GM21381 (cell line): Measurements from ENCODE around the gene CLEC10A.

Source experiments
- ATAC-seq: cut with Tn5 transposase; IDR thresholded peaks from one replicate; pipeline ENCODE4 v1.9.1; 2021; ENCODE audit warnings: mild to moderate bottlenecking, moderate library complexity; ENCODE audit not compliant: unreplicated experiment

Gene CLEC10A

DNA sequence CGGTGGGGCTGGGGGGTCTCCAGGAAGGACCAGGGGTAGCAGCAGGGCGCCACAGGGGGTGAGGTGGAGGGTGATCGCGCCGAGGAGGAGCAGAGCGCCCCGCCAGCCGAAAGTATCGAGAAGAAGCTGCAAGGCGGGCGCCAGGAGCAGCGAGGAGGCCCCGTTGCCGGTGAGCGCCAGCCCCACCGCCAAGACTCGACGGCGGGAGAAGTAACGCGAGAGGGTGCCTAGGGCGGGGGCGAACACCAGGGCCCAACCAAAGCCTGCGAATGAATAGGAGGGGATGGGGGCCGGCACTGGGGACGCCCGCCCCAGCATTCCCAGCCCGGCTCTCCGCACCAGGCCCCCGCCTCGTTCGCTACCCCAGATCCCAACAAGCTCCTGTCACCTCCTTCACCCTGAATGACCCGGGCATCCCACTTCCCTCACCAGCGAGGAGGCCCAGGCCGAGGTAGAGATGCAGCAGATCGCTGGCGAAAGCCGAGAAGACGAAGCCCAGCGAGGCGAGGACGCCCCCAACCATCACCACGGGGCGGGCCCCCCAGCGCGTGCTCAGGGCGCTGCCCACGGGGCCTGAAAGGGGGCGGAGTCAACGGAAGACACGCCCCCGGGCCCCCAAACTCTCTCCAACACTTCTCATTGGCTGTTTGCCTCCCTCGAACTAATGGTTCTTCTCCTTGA lies 37.4 kb downstream of the CLEC10A start:
- ATAC-seq = no peak

DNA sequence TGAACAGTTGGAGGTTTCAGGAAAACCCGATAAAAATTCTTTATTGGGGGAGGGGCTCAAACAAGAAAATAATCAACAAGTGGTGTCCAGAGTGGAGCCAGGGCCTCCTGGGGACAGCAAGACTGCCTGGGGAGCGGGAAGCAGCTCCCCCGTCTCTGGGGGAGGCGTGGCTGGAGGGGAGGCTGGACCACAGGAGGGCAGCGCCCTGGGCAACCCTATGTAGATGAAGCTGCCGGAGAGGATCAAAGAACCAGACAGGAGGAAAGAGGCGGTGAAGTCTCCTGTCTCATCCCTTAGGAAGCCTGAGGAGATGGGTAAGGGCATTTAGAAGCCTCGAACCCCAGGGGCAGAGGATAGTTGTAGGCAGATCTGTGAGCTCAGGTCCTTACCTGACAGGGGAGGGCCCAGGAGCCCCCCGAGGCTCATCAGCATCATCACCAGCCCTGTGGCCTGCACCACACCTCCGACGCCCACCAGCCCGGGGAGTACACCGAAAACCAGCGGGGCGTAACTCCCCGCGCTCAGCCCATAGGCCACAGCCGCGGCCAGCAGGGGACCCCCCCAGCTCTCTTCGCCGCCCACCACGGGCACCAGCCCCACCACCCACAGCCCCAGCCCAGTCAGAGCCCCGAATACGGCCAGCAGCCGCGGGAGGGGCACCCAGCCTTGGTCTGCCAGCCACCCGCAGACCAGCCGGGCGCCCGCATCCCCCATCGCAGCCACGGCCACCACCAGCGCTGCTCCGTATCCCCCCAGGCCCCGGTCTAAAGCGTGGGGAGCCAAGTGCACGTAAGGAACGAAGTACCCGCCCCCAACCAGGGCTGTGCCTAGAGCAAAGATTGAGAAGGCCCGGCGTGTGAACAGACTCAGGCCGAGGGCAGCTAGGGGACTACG lies 38.2 kb downstream of the CLEC10A start:
- no peak for ATAC-seq

DNA sequence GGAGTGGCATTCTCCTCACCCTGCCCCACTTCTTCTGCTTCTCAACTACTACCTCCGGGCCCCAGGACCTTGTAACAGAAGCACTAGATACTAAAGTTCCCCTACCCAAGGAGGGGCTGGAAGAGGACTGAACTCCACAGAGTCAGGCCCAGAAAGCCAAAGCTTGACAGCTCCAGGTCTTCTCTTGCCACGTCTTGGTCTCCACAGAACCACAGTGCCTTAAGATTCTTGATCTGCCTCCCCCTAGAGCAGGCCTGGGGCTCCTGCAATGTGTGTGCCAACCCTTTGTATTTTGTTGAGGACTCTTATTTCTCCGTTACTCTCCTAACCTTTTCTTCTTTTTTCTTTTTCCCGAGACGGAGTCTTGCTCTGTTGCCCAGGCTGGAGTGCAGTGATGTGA lies 40.2 kb downstream of the CLEC10A start:
- no peak for ATAC-seq

DNA sequence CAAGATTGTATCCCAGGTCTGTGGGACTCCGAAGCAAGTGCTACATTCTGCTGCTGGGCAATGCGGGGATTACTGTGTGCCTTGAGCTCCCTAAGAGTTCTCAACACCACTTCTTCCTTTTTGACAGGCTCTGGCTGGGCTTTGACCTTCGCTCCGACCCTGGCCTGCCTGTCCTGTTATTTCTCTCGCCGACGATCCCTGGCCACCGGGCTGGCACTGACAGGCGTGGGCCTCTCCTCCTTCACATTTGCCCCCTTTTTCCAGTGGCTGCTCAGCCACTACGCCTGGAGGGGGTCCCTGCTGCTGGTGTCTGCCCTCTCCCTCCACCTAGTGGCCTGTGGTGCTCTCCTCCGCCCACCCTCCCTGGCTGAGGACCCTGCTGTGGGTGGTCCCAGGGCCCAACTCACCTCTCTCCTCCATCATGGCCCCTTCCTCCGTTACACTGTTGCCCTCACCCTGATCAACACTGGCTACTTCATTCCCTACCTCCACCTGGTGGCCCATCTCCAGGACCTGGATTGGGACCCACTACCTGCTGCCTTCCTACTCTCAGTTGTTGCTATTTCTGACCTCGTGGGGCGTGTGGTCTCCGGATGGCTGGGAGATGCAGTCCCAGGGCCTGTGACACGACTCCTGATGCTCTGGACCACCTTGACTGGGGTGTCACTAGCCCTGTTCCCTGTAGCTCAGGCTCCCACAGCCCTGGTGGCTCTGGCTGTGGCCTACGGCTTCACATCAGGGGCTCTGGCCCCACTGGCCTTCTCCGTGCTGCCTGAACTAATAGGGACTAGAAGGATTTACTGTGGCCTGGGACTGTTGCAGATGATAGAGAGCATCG lies 41.8 kb downstream of the CLEC10A start:
- ATAC-seq = no peak

DNA sequence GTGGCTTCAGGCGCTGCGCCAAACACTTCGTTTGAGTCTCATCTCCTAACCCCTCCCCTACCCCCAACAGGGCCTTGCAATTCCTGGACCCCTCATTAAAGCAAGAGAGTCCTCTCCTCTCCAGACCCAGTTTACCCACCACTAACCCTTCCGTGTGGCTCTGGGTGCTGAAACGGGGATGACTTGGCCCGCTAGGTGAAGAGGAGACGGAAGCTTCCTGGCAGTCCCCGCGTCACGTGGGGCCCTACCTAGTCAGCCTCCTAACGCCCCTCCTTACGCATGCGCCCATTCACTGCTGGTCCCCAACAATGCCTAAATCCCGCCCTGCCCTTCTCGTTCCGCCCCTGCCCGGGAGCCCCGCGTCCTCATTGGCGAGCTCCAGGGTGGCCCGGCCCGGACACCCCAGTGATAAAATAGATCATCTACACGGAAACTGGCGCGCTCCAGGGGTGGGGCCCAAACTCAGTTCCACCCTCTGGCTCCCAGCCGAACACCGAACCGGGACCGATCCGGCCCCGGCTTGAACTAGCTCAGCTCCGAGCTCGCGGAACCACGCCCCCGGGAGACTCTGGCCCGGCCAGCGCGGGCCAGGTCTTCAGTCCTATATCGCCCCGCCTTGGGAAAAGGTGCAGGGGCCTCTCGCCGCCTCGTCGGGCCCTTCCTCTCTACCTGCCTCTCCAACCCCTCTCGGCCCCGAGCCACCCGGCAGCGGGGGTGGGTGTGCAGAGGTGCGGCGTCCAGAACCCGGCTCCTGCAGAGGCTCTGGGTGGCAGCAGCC lies 44.3 kb downstream of the CLEC10A start, which contains the start of gene SLC16A13:
SLC16A13 (plus strand) TSS at position 425 of the 778 bp plus-strand sequence. CDS start 368 bp downstream, outside the sequence.
- peak; percentile 91 for ATAC-seq

DNA sequence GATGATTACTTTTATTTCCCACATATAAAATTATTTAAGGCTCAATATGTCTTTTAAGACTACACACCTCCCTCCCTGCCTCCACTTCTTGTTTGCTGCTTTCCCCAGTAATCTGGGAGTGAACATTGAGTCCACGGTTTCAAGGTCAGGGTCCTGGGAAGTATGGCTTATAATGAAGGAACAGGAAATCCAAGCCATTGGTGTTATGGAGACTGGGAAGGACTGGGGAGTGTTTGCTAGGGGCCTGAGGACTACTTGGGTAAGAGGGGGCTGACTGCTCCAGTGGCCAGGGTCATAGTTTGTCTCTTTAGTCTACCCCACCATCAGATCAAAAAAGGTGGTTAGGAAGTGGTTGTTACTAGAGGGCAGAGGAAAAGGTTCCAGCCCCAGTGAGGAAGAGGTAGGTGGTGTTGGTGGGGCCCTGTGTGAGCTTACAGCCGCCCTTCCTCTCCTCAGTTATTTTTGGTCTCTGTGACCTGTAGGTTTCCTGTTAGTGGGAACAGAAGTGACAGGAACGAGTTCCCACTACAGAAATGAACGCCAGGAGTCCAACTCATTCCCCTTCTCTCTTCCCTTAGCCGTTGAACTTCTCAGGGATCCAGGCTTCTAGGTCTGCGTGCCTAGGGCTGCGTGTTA lies 45.0 kb downstream of the CLEC10A start:
- peak; percentile 4 for ATAC-seq

- no peak for ATAC-seq
These were observed 50.4 kb downstream of the CLEC10A start for GRCh38 chr17:7029659-7030058.

- ATAC-seq = no peak
These were observed 51.0 kb downstream of the CLEC10A start for GRCh38 chr17:7029096-7029495.

DNA sequence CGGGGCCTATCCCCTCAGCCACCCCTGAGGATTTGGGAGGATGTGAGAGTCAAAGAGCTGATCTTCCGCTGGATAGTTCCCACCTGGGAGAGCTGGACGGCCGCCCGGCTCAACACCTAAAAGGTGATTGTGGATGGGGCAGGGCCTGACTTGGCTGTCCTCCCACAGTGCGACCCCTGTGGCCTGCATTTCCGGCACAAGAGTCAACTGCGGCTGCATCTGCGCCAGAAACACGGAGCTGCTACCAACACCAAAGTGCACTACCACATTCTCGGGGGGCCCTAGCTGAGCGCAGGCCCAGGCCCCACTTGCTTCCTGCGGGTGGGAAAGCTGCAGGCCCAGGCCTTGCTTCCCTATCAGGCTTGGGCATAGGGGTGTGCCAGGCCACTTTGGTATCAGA lies 52.7 kb downstream of the CLEC10A start:
- ATAC-seq = no peak

- ATAC-seq = no peak
These were observed 53.5 kb downstream of the CLEC10A start for GRCh38 chr17:7026471-7027115.

- ATAC-seq = no peak
These were observed 54.8 kb downstream of the CLEC10A start for GRCh38 chr17:7025245-7025644.
